Liver (tissue), 3 donors: ENCODE results near the gene EBF3.

ENCODE experiments used
- EGR1 ChIP-seq, 2 donors: IDR thresholded peaks; 2 replicates each; pipeline ENCODE4 v1.6.1; 2016 to 2018; ENCODE audit warnings: antibody characterized with exemption in 2 of 2, low read depth in 2 of 2
- FOXA1 ChIP-seq: IDR thresholded peaks from 2 replicates; pipeline ENCODE4 v1.6.1; 2016; ENCODE audit warnings: antibody characterized with exemption
- GABPA ChIP-seq, 2 donors: IDR thresholded peaks in 1 of 2; conservative IDR thresholded peaks in 1 of 2; 2 replicates each; pipeline ENCODE4 v1.6.1; 2016; ENCODE audit warnings: antibody characterized with exemption in 2 of 2, mild to moderate bottlenecking in 1 of 2, moderate library complexity in 1 of 2
- HNF4G ChIP-seq: IDR thresholded peaks from 2 replicates; pipeline ENCODE4 v1.6.1; 2016; ENCODE audit warnings: antibody characterized with exemption
- JUND ChIP-seq, 2 donors: IDR thresholded peaks; 2 replicates each; pipeline ENCODE4 v1.6.1; 2016; ENCODE audit warnings: antibody characterized with exemption in 2 of 2
- SP1 ChIP-seq: IDR thresholded peaks from 2 replicates; pipeline ENCODE4 v1.6.1; 2018; ENCODE audit warnings: antibody characterized with exemption, mild to moderate bottlenecking
- TAF1 ChIP-seq: conservative IDR thresholded peaks from 2 replicates; pipeline ENCODE4 v1.6.1; 2016; ENCODE audit warnings: antibody characterized with exemption, mild to moderate bottlenecking
- YY1 ChIP-seq: IDR thresholded peaks from 2 replicates; pipeline ENCODE4 v1.6.1; 2016; ENCODE audit warnings: antibody characterized with exemption, mild to moderate bottlenecking
- TF ChIP-seq, protein P1 (sequence below): fragments of 150-350 bp; IDR thresholded peaks from 2 replicates; pipeline ENCODE4 v1.5.1; 2017; ENCODE audit warnings: improper control_type of control experiment, low read depth, low read length; ENCODE audit not compliant: missing input control
- TF ChIP-seq, protein P2 (sequence below): IDR thresholded peaks from 2 replicates; pipeline ENCODE4 v1.6.1; 2016; ENCODE audit warnings: antibody characterized with exemption
- TF ChIP-seq, protein P3 (sequence below): IDR thresholded peaks from 2 replicates; pipeline ENCODE4 v1.6.1; 2016; ENCODE audit warnings: antibody characterized with exemption
- TF ChIP-seq, protein P4 (sequence below): IDR thresholded peaks from 2 replicates; pipeline ENCODE4 v1.6.1; 2016; ENCODE audit warnings: antibody characterized with exemption, mild to moderate bottlenecking
- TF ChIP-seq, protein P5 (sequence below): IDR thresholded peaks from 2 replicates; pipeline ENCODE4 v1.6.1; 2016; ENCODE audit warnings: antibody characterized with exemption
- donor health status: healthy.
- donor health status: healthy.

DNA sequence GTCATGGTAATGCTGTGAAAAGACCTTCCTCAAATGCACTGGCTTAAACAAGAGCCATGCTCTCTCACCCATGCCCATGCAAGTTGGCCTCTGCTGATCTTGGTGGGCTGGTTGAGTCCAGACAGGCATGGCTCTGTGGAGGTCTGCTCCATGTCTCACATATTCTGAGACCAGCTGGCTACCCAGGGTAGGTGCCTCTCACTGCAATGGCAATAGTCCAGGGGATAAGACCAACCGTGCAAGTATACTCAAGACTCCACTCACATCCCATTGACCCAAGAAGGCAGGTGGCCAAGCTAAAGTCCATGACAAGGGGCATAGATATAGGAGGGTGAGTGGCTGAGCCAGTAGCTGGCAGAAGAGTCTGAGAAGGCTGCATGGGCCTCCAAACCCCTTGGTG lies 14.2 kb upstream of the EBF3 start:
- TF ChIP-seq, protein P1, sequence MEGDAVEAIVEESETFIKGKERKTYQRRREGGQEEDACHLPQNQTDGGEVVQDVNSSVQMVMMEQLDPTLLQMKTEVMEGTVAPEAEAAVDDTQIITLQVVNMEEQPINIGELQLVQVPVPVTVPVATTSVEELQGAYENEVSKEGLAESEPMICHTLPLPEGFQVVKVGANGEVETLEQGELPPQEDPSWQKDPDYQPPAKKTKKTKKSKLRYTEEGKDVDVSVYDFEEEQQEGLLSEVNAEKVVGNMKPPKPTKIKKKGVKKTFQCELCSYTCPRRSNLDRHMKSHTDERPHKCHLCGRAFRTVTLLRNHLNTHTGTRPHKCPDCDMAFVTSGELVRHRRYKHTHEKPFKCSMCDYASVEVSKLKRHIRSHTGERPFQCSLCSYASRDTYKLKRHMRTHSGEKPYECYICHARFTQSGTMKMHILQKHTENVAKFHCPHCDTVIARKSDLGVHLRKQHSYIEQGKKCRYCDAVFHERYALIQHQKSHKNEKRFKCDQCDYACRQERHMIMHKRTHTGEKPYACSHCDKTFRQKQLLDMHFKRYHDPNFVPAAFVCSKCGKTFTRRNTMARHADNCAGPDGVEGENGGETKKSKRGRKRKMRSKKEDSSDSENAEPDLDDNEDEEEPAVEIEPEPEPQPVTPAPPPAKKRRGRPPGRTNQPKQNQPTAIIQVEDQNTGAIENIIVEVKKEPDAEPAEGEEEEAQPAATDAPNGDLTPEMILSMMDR: no peak
- TF ChIP-seq, protein P2, sequence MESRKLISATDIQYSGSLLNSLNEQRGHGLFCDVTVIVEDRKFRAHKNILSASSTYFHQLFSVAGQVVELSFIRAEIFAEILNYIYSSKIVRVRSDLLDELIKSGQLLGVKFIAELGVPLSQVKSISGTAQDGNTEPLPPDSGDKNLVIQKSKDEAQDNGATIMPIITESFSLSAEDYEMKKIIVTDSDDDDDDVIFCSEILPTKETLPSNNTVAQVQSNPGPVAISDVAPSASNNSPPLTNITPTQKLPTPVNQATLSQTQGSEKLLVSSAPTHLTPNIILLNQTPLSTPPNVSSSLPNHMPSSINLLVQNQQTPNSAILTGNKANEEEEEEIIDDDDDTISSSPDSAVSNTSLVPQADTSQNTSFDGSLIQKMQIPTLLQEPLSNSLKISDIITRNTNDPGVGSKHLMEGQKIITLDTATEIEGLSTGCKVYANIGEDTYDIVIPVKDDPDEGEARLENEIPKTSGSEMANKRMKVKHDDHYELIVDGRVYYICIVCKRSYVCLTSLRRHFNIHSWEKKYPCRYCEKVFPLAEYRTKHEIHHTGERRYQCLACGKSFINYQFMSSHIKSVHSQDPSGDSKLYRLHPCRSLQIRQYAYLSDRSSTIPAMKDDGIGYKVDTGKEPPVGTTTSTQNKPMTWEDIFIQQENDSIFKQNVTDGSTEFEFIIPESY: no peak
- TF ChIP-seq, protein P3, sequence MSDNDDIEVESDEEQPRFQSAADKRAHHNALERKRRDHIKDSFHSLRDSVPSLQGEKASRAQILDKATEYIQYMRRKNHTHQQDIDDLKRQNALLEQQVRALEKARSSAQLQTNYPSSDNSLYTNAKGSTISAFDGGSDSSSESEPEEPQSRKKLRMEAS: no peak
- TF ChIP-seq HNF4G: no peak
- TF ChIP-seq FOXA1: no peak
- TF ChIP-seq, protein P4, sequence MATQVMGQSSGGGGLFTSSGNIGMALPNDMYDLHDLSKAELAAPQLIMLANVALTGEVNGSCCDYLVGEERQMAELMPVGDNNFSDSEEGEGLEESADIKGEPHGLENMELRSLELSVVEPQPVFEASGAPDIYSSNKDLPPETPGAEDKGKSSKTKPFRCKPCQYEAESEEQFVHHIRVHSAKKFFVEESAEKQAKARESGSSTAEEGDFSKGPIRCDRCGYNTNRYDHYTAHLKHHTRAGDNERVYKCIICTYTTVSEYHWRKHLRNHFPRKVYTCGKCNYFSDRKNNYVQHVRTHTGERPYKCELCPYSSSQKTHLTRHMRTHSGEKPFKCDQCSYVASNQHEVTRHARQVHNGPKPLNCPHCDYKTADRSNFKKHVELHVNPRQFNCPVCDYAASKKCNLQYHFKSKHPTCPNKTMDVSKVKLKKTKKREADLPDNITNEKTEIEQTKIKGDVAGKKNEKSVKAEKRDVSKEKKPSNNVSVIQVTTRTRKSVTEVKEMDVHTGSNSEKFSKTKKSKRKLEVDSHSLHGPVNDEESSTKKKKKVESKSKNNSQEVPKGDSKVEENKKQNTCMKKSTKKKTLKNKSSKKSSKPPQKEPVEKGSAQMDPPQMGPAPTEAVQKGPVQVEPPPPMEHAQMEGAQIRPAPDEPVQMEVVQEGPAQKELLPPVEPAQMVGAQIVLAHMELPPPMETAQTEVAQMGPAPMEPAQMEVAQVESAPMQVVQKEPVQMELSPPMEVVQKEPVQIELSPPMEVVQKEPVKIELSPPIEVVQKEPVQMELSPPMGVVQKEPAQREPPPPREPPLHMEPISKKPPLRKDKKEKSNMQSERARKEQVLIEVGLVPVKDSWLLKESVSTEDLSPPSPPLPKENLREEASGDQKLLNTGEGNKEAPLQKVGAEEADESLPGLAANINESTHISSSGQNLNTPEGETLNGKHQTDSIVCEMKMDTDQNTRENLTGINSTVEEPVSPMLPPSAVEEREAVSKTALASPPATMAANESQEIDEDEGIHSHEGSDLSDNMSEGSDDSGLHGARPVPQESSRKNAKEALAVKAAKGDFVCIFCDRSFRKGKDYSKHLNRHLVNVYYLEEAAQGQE: no peak
- TF ChIP-seq TAF1: no peak
- no peak for TF ChIP-seq YY1
- no peak for TF ChIP-seq EGR1 (IDR thresholded peaks at IDR 0.05; ENCODE audit: low read depth in 2 of 2)
- TF ChIP-seq GABPA (IDR thresholded peaks at IDR 0.05 in 1 of 2, conservative IDR thresholded peaks at IDR 0.05 in 1 of 2): no peak
- TF ChIP-seq, protein P5, sequence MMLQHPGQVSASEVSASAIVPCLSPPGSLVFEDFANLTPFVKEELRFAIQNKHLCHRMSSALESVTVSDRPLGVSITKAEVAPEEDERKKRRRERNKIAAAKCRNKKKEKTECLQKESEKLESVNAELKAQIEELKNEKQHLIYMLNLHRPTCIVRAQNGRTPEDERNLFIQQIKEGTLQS: no peak
- no peak for TF ChIP-seq SP1
- TF ChIP-seq JUND (IDR thresholded peaks at IDR 0.05): no peak
